Activated T-cell treated with anti-CD3 and anti-CD28 coated beads, Interleukin-2, amount 50 U/mL, for 48 hours (primary cell): ENCODE measurements around the gene MAP1LC3B.

Source experiments
- DNase-seq, 2 experiments: peaks; one replicate each; pipeline ENCODE4 v3.0.0-alpha.2; 2020

Gene MAP1LC3B

GRCh38 chr16:87435372-87436224 is 43.5 kb downstream of the MAP1LC3B start:
- no peak for DNase-seq

- DNase-seq: peak; percentile 60 to 63
Observed at GRCh38 chr16:87436225-87437172, 44.4 kb downstream of the MAP1LC3B start.

GRCh38 chr16:87437327-87437726 is 45.2 kb downstream of the MAP1LC3B start:
- no peak for DNase-seq

- no peak for DNase-seq
Observed at GRCh38 chr16:87437911-87438610, 45.9 kb downstream of the MAP1LC3B start.

GRCh38 chr16:87438611-87438985 is 46.5 kb downstream of the MAP1LC3B start:
- DNase-seq: no peak

- no peak for DNase-seq
Observed at GRCh38 chr16:87439926-87440325, 47.8 kb downstream of the MAP1LC3B start.

GRCh38 chr16:87441886-87442580 is 49.9 kb downstream of the MAP1LC3B start:
- no peak for DNase-seq

GRCh38 chr16:87442581-87442966 is 50.4 kb downstream of the MAP1LC3B start:
- no peak for DNase-seq

GRCh38 chr16:87443016-87443415 is 50.9 kb downstream of the MAP1LC3B start:
- no peak for DNase-seq

- DNase-seq: no peak
Observed at GRCh38 chr16:87443964-87444363, 51.8 kb downstream of the MAP1LC3B start.

GRCh38 chr16:87445486-87445885 is 53.4 kb downstream of the MAP1LC3B start:
- no peak for DNase-seq

GRCh38 chr16:87446479-87446878 is 54.3 kb downstream of the MAP1LC3B start:
- DNase-seq: no peak

GRCh38 chr16:87447323-87447722 is 55.2 kb downstream of the MAP1LC3B start:
- DNase-seq: no peak

GRCh38 chr16:87448866-87449265 is 56.7 kb downstream of the MAP1LC3B start:
- DNase-seq: no peak

- DNase-seq: no peak
Observed at GRCh38 chr16:87451563-87452210, 59.6 kb downstream of the MAP1LC3B start.

GRCh38 chr16:87453326-87453725 is 61.2 kb downstream of the MAP1LC3B start:
- DNase-seq: no peak
